Erythroblast (primary cell): ENCODE results near the gene MRRF.

Source experiments
- GATA1 ChIP-seq: IDR thresholded peaks from 2 replicates; pipeline ENCODE4 v1.6.1; 2011; ENCODE audit warnings: low read depth, mild to moderate bottlenecking, control low read depth, low read length, moderate library complexity
- POLR2A ChIP-seq: IDR thresholded peaks from 2 replicates; pipeline ENCODE4 v1.6.1; 2011; ENCODE audit warnings: mild to moderate bottlenecking, low read length

GRCh38 chr9:122217640-122218039, 47.0 kb upstream of the MRRF start:
- TF ChIP-seq POLR2A (no peak), GATA1 (no peak)
